ENCODE data around the gene IL6ST. TPM values are rescaled to one million over a fixed set of nuclear protein-coding genes. Genes with fewer than 3 reads are reported as not detected.
"Not testable (repeated sequence)": the region's sequence is repeated elsewhere in the genome, so short reads cannot be mapped to it uniquely, and the experiment has no call there.

The IL6ST gene
- total RNA-seq, 1 experiment from 2014 or later = 137 TPM

DNA sequence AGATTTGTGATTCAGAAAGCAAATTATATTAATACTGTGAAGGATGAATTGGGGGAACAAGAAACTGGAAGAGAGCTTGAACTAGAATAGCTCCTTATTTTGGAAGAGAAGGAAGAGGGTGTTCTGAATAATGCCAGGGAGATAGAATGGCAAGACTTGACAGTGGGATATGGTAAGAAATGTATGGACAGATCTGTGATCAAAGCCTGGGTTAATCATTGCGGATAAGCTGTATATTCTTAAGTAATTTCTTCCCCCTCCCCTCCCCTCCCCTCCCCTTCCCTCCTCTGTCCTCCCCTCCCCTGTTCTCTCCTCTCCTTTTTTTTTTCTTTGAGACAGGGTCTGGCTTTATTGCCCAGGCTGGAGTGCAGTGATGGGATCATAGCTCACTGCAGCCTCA lies 10.1 kb upstream of the IL6ST start:
- no peak for DNase-seq (ENCODE audit: low read depth)

DNA sequence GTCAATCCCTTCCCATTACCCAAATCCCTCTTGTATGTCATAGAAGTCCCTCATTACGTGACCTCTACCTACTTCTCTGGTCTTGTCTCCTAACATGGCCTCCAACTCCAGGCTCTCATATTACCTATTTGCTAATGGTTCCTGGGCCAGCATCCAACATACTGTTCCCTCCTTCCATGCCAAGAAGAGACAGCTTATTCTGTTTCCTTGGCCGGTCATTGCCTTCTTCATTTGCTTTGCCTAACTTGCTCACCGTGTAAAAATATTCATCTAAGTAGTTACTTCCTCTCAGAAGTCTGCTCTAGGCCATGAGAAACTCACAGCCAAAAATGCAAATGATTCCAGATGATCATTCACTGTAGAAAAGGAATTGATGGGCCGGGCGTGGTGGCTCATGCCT lies 8.9 kb upstream of the IL6ST start:
- DNase-seq (ENCODE audit: low read depth) = no peak

DNA sequence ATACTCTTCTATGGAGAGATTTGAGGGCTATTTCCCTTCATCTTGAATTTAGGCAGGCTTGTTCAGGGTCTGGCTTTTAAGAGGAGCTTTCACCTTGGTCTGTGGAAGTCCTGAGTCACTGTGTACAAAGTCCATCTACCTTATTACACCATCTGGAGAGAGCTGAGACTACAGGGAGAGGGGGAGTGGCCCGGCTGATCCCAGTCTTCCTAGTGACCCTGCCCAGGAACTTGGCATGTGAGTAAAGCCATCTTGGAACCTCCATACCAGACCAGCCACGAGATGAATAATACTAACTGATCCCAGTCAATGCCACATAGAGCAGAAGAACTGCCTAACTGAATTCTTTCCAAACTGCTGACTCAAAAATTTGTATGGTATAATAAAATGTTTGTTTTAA lies 8.4 kb upstream of the IL6ST start:
- DNase-seq (ENCODE audit: low read depth) = peak; percentile 53

DNA sequence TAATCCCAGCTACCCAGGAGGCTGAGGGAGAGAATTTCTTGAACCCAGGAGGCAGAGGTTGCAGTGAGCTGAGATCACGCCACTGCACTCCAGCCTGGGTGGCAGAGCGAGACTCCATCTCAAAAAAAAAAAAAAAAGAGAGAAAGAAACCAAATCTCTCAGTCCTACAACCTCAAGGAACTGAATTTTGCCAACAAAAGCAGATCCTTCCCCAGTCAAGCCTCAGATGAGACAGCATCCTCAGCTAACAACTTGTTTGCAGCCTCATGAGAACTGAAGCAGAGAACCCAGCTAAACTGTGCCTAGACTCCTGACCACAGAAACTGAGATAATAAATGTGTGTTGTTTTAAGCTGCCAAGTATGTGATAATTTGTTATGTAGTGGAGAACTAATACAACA lies 7.5 kb upstream of the IL6ST start:
- DNase-seq (ENCODE audit: low read depth) = no peak

DNA sequence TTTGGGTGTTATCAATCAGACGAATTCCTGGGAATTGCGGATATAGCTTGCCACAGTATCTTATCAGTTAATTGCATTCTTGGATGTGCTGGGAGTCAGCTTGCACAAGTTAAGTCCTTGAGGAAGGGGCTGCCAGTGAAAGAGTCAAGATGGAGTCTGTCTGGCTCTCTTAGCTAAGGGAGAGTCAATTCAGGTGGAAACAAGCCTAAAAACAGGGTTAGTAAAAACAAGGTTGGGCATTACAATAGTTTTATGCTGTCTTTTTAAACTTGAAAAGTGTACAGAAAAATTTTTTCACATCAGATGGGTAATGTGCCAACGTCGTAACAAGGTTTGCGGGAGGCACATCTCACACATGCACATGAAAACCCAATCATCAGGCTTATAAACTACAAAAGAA lies 5.5 kb upstream of the IL6ST start:
- not testable (repeated sequence) for DNase-seq (ENCODE audit: low read depth)

DNA sequence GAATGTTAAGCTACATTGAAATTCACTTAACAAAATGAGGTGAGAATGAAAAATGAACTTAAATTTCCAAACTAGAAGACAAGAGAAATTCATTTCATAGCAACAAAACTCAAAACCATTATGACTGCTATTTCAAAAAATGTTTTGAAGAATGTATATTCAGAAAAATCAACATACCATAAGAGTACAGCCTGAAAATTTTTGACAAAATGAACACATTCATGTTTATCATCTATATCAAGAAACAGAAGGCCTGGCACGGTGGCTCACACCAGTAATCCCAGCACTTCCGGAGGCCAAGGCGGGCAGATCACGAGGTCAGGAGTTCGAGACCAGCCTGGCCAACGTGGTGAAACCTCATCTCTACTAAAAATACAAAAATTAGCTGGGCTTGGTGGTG lies 4.2 kb upstream of the IL6ST start:
- DNase-seq (ENCODE audit: low read depth) = no peak

DNA sequence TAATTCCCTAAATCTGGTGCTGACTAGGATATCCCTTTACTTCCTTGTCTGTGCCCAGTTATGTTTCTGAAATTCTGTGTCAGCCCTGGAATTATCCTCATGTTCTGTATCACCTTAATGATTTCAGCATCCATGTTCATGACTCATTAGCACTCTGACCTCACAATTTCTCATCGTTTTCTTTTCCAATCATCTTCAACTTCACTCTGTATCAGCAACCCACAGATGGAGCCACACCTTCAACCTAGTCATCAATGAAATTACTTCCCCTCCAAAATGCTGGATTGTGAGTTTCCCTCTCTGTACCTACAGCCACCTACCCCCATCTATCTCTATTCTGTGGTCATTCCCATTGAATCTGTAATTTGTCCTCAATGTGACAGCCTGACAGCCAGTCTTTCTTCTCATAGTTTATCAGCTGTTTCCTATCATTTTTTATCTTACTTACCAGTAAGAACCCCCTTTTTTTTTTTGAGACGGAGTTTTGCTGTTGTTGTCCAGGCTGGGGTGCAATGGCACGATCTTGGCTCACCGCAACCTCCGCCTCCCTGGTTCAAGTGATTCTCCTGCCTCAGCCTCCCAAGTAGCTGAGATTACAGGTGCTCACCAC lies 3.1 kb upstream of the IL6ST start:
- DNase-seq (ENCODE audit: low read depth) = peak; percentile 78

DNA sequence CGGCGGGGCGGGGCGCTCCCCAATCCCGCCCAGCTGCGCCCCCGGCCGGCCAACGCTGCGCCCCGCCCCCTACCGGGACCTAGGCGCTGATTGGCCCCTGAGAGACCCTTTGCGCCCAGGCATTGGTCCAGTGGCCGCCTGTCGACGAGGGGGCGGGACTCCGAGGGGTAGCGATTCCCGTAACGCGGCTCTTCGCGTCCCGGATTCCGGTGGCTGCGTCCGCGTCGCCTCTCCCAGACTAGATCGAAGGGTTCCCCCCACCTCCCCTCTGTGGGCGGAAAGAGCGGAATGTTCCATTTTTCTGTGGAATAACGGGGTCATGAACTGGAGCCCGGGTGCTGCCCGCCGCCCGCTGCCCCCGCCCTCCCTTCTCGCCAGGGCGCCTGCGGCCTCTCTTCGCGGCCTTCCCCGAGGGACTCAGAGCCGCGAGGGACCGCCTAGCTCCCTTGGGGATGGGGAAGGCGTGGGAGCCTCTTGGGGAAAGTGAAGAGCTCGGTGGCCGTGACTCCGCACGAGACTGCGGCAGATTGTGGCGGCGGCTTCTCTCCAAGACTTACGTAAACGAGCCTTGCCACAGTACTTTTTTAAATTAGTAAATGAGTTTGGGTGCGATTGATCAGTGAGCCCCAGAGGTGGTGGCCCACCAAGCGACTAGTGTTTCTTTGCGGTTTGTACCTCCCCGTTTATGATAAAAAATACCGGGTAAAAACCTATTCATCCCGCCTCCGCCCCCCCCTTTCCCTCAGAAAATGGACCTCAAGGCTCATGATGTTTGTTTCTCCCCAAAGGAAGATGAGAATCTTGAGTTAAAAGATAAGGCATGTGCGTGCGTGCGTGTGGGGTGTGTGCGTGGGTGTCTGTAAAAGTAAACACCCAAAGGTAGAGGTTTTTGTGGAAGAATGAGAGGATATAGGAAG lies 493 bp upstream of the IL6ST start:
- peak; percentile 97 for DNase-seq (ENCODE audit: low read depth)

DNA sequence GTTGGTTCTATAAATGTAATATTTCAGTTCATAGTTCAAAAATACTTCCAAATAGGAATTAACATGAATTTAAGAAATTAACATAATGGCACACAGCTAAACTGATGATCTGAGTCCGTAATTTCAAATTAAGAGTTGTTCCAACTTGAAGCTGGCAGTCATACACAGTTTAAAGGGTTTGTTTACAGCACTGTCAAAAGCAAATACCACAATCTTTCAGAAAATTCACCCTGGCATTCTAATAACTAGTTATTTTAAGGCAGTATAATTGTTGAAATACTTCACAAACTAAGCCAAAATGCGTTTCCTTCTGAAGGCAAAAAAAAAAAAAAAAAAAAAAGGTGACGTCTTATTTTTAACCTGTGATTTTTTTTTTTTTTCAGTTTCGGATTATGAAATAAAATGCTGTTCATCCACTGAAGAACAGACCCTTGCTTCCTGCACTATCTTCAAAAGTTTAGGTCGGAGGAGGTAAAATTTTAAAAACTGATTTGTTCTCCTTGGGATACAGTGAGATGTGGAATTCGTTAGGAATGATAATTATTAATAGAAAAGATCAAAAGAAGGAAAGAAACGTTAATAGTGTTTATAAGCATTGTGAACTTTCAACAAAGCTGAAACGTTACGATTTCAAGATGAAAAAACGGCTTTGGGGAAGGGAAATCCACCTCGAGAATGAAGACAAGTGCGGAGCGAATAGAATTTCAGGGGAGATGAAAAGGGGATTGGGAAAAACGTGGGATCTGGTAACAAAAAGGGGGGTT lies 850 bp downstream of the IL6ST start:
- no peak for DNase-seq (ENCODE audit: low read depth)

DNA sequence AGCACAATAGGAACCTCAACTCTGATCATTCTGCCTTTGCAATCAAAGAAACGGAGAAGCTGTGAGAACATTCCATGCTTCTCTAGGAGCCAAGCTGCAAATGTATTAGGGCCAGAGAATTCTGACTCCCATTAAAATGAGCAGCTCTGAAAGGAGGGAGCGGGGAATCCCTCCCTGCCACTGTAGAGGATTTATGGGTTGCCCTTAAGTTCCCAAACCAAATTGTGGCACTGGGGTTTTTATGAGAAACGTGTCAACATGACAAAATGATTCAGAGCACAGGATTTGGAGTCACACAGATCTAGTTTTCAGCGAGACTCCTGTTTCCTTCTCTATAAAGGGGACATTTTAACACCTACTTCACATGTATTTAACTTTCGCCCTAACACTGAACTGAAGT lies 1.8 kb downstream of the IL6ST start:
- DNase-seq (ENCODE audit: low read depth) = peak; percentile 28

DNA sequence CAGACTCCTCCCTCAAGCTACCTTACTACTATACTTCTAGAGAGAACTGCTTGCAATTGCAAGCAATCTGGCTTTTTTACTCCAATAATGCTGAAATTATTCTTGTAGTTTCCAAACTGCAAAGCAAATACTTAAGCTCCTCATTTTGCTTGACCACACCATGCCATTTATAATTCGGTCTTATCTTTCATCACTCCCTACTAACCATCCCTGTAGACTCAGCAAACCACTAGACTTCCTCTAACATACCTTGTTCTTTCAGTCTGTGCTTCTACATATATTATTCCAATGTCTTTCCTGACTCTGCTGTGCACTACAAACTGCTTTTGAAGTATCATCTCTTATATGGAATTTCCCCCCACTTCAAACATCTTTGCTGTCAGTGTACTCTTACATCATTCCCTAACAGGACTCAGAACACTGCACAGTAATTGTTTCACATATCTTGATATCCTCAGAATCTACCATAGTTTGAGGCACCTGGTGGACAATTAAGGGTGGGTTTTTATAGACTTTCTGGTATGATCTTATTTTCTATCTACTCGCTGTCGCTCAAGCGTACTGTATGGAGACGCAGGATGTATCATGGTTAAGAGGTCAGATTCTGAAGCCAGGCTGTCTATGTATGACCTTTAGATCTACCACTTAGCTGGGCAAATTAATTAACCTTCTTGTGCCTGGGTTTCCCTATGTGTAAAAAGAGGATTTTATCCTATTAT lies 2.8 kb downstream of the IL6ST start:
- DNase-seq (ENCODE audit: low read depth) = no peak

DNA sequence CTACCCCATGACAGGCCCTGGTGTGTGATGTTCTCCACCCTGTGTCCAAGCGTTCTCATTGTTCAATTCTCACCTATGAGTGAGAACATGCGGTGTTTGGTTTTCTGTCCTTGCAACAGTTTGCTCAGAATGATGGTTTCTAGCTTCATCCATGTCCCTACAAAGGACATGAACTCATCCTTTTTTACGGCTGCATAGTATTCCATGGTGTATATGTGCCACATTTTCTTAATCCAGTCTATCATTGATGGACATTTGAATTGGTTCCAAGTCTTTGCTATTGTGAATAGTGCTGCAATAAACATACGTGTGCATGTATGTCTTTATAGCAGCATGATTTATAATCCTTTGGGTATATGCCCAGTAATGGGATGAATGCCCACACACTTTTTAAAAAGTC lies 3.9 kb downstream of the IL6ST start:
- DNase-seq (ENCODE audit: low read depth) = not testable (repeated sequence)

DNA sequence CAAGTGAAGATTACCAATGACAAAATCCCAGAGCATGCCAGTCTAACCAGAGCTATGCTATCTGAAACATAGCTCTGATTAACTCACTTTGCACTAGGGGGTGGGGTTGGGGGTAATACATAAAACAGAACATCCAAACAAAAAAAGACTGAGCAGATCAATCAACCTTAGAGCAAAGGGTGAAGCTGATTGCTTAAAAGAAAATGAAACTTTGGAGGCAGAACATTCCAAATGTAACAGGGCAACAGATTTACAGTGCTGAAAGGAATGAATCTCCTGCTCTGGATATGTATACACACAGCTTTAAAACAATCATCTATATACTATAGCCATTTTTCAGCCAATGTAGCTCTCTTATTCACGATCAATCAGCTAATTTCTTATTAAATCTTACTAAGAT lies 4.9 kb downstream of the IL6ST start:
- DNase-seq (ENCODE audit: low read depth) = no peak

DNA sequence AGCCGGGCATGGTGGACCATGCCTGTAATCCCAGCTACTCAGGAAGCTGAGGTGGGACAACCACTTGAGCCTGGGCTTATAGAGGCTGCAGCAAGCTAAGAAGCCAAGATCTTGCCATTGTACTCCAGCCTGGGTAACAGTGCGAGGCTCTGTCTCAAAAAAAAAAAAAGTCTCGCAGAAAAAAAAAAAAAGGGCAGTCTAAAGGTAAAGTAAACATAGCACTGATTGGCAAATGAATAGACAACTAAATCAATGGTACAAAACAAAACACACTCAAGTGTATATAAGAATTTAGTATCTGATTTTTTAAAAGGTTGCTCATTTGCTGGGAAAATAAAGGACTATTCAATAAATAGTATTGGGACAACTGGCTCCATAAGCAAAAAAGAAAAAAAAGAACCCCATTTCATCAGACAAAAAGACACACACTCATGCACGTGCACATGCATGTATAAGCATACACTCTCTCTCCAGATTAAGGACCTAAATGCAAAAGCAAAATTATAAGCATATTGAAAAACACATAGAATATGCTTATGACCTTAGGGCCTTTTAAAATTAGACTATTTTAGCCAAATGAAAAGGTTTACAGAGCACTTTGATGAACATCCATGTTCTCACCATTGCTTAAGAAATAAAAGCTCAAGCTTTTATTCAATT lies 5.7 kb downstream of the IL6ST start:
- no peak for DNase-seq (ENCODE audit: low read depth)

DNA sequence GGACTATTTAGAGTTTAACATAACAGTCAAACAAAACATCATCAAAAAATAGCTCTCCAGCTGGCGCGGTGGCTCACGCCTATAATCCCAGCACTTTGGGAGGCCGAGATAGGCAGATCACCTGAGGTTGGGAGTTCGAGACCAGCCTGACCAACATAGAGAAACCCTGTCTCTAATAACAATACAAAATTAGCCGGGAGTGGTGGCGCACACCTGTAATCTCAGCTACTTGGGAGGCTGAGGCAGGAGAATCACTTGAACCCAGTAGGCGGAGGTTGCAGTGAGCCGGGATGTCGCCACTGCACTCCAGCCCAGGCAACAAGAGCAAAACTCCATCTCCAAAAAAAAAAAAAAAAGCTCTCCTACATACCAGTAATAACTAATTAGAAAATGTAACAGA lies 6.3 kb downstream of the IL6ST start:
- not testable (repeated sequence) for DNase-seq (ENCODE audit: low read depth)

DNA sequence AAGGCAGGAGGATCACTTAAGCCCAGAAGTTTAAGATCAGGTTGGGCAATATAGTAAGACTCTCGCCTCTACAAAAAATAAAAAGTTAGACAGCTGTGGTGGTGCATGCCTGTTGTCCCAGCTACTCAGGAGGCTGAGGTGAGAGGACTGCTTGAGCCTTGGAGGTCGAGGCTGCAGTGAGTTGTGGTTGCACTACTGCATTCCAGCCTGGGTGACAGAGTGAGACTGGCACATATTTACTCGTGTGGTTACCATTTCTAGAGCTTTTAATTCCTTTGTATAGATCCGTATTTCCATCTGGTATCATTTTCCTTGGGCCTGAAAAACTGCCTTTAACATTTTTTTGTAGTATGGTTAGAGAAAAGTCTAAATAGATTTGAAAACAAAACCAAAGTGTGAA lies 7.8 kb downstream of the IL6ST start:
- no peak for DNase-seq (ENCODE audit: low read depth)

DNA sequence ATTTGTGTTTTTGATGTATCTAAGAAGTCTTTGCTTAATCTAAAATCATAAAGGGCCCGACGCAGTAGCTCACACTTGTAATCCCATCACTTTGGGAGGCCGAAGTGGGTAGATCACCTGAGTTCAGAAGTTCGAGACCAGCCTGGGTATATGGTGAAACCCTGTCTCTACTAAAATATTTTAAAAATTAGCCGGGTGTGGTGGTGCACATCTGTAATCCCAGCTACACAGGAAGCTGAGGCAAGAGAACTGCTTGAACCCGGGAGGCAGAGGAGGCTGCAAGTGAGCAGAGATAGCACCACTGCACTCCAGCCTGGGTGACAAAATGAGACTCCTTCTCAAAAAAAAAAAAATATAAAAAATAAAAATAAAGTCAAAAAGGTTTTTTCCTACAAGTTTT lies 9.6 kb downstream of the IL6ST start:
- no peak for DNase-seq (ENCODE audit: low read depth)

DNA sequence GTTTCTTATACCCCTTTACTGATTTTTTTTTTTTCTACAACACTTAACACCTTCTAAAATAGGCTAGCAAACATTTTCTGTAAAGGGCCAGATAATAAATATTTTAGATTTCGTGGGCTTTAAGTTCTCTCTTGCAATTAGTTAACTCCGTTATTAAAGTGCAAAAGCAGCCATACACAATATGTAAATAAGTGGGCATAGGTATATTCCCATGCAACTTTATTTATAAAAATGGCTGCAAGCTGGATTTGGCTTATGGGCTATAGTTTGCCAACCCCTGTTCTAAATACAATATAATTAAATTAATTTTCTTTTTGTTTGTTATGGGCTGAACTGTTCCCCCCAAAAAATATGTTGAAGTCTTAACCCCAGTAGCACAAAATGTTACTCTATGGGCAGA lies 10.8 kb downstream of the IL6ST start:
- DNase-seq (ENCODE audit: low read depth) = no peak

DNA sequence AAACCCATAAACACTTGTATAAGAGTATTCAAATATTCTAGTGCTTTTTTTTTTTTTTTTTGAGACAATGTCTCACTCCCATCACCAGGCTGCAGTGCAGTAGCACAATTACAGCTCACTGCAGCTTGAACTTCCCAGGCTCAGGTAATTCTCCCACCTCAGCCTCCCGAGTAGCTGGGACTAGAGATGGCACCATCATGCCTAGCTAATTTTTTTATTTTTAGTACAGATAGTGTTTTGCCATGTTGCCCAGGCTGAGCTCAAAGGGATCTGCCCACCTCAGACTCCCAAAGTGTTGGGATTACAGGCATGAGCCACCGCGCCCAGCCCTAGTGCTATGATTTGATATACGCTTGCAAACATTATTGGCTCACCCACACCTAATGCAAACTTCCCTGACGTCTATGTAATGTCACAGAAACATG lies 11.8 kb downstream of the IL6ST start:
- DNase-seq (ENCODE audit: low read depth) = no peak

DNA sequence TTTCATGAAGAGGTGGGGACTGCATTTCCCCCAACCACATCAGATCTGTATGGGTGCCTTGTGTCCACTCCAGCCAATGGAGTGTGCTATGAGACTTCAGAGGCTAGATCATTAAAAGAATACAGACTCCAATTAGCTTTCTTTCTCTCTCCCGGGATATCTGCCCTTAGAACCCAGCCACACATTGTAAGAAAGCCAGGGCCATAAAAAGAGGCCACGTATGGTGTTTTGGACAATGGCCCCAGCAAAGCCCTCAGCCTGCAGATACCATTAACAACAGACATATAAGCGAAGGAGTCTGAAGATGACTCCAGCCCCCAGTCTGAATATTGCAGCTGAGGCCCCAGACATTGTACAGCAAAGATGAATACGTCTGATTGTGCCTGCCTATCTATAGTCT lies 21.5 kb downstream of the IL6ST start:
- DNase-seq (ENCODE audit: low read depth) = no peak

DNA sequence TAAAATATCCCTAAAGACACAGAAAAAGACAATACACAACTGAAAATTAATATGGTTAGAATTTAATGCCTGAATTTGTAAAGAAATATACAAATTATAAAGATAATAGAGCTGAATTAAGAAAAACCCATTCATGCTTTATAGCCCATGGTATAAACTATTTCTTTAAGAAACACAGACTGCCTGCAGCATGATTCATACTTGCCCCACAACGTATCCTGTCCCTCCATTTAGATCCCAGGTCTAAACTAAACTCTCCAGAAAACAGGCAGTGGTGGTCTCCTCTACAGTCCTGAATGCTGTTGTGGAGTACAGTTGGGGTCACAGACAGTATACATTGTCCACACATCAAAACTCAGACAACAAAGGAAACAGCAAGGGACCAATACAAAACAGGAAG lies 24.8 kb downstream of the IL6ST start:
- no peak for DNase-seq (ENCODE audit: low read depth)
